A673 (cell line): ENCODE measurements around the gene RNPEP. TPM values are rescaled to one million over a fixed set of nuclear protein-coding genes. Genes with fewer than 3 reads are reported as not detected.

ENCODE experiments used
- BruUV-seq: library from RNA; stranded (reverse); fragments of 400-500 nt; replicated peaks from 2 replicates; lab custom pipeline; 2021; lab: Mats Ljungman, UMichigan
- CTCF ChIA-PET: fragments of 300-600 bp; sonication (Branson Sonifier 250); formaldehyde crosslinking; loops from one replicate; lab custom pipeline; 2022; ENCODE audit warnings: antibody characterized with exemption; lab: Charles Lee
- POLR2A ChIA-PET: fragments of 300-600 bp; sonication (Branson Sonifier 250); formaldehyde crosslinking; loops from one replicate; lab custom pipeline; 2022; ENCODE audit warnings: antibody characterized with exemption; ENCODE audit not compliant: low non-redundant PET; lab: Charles Lee
- DNase-seq: peaks from one replicate; pipeline ENCODE4 v3.0.0-alpha.2; 2015; ENCODE audit warnings: low spot score
- H3K27ac ChIP-seq: fragments of 200-600 bp; sonication (generic); 2 replicates; pipeline ENCODE4 v1.5.1; 2016; ENCODE audit warnings: mixed run types, low read depth, mild to moderate bottlenecking, mixed read lengths, antibody characterized with exemption, low read length; ENCODE audit not compliant: poor library complexity, severe bottlenecking
- H3K27me3 ChIP-seq: fragments of 200-600 bp; sonication (generic); replicated peaks from 2 replicates; pipeline ENCODE4 v1.6.1; 2017; ENCODE audit warnings: mixed run types, low read depth, mild to moderate bottlenecking, mixed read lengths, antibody characterized with exemption, low read length; ENCODE audit not compliant: insufficient read depth, poor library complexity
- H3K36me3 ChIP-seq: fragments of 200-600 bp; sonication (generic); 2 replicates; pipeline ENCODE4 v1.6.1; 2016; ENCODE audit warnings: mixed run types, mild to moderate bottlenecking, mixed read lengths, antibody characterized with exemption, low read length; ENCODE audit not compliant: insufficient read depth, poor library complexity, severe bottlenecking
- H3K4me1 ChIP-seq: fragments of 200-600 bp; sonication (generic); 2 replicates; pipeline ENCODE4 v1.6.1; 2017; ENCODE audit warnings: mixed run types, mild to moderate bottlenecking, mixed read lengths, antibody characterized with exemption, low read length; ENCODE audit not compliant: insufficient read depth, poor library complexity, severe bottlenecking
- H3K4me3 ChIP-seq: fragments of 200-600 bp; sonication (generic); 2 replicates; pipeline ENCODE4 v1.5.1; 2016; ENCODE audit warnings: low read depth, mixed run types, mild to moderate bottlenecking, mixed read lengths, low read length; ENCODE audit not compliant: poor library complexity, severe bottlenecking
- H3K9me3 ChIP-seq: fragments of 200-600 bp; sonication (generic); 2 replicates; pipeline ENCODE4 v1.6.1; 2016; ENCODE audit warnings: mixed run types, low read depth, mild to moderate bottlenecking, mixed read lengths, antibody characterized with exemption, low read length; ENCODE audit not compliant: poor library complexity, severe bottlenecking
- CTCF ChIP-seq: fragments of 300-800, 200-600 bp; sonication (generic); conservative IDR thresholded peaks from 2 replicates; pipeline ENCODE4 v1.5.1; 2017; ENCODE audit warnings: low read depth, mild to moderate bottlenecking, antibody characterized with exemption, low read length, moderate library complexity, mixed read lengths
- EZH2 ChIP-seq: fragments of 200-600 bp; sonication (generic); IDR thresholded peaks from 2 replicates; pipeline ENCODE4 v1.6.1; 2017; ENCODE audit warnings: borderline replicate concordance, low read depth, mild to moderate bottlenecking, mixed read lengths, antibody characterized with exemption, low read length; ENCODE audit not compliant: poor library complexity, severe bottlenecking
- intact Hi-C: fragments of 100-400 bp; cut with micrococcal nuclease; formaldehyde crosslinking; loops from one replicate; pipeline ENCODE4 v1.10.0; 2022; ENCODE audit not compliant: unreplicated experiment
- total RNA-seq: library from RNA; stranded (reverse); gene quantifications from 2 replicates; pipeline ENCODE4 v1.2.3, GENCODE V29; 2021

The RNPEP gene
- total RNA-seq, 1 experiment from 2014 or later = 59.3 TPM

GRCh38 chr1:202045705-202046104 lies 63.3 kb downstream of the RNPEP start:
- H3K27me3 ChIP-seq = no peaks in the 10 kb centered on the region
- ChIA-PET POLR2A (no interaction called here), CTCF (no interaction called here)
- no peaks in the 10 kb centered on the region for H3K36me3 ChIP-seq
- no peak overlapping the region for H3K4me3 ChIP-seq
- no peaks in the 10 kb centered on the region for H3K4me1 ChIP-seq
- no peak for DNase-seq
- BruUV-seq = no TSS peak
- H3K27ac ChIP-seq = no peak overlapping the region
- H3K9me3 ChIP-seq = no peaks in the 10 kb centered on the region
- TF ChIP-seq CTCF (no peak), EZH2 (no peak)
- intact Hi-C loops = no loop called here

- CTCF ChIA-PET = interaction anchor here (0.6 kb wide), 1 partner anchor 1521 kb away, joined by 5 read pairs; no protein-coding TSS in a partner anchor
- POLR2A ChIA-PET = no interaction called here
- Histone ChIP-seq H3K9me3 (no peaks in the 10 kb centered on the region), H3K4me1 (no peaks in the 10 kb centered on the region), H3K27ac (no peak overlapping the region), H3K4me3 (no peak overlapping the region), H3K36me3 (no peaks in the 10 kb centered on the region), H3K27me3 (no peaks in the 10 kb centered on the region)
- no peak for DNase-seq
- TF ChIP-seq EZH2 (no peak), CTCF (no peak)
- intact Hi-C loops = no loop called here
- no TSS peak for BruUV-seq
Measured at GRCh38 chr1:202046227-202046626, 63.8 kb downstream of the RNPEP start.

GRCh38 chr1:202046748-202047708 lies 64.6 kb downstream of the RNPEP start:
- H3K9me3 ChIP-seq = no peaks in the 10 kb centered on the region
- no TSS peak for BruUV-seq
- no peak overlapping the region for H3K27ac ChIP-seq
- DNase-seq = no peak
- no peaks in the 10 kb centered on the region for H3K36me3 ChIP-seq
- TF ChIP-seq CTCF = no peak
- TF ChIP-seq EZH2 = no peak
- H3K4me1 ChIP-seq = no peaks in the 10 kb centered on the region
- H3K4me3 ChIP-seq = no peak overlapping the region
- intact Hi-C loops = no loop called here
- ChIA-PET CTCF (interaction anchor here (0.6 kb wide), 2 partner anchors 75 to 1521 kb away, joined by 3 to 5 read pairs; no protein-coding TSS in a partner anchor), POLR2A (no interaction called here)
- H3K27me3 ChIP-seq = no peaks in the 10 kb centered on the region
